Measurements from ENCODE around the gene SWI5.

DNA sequence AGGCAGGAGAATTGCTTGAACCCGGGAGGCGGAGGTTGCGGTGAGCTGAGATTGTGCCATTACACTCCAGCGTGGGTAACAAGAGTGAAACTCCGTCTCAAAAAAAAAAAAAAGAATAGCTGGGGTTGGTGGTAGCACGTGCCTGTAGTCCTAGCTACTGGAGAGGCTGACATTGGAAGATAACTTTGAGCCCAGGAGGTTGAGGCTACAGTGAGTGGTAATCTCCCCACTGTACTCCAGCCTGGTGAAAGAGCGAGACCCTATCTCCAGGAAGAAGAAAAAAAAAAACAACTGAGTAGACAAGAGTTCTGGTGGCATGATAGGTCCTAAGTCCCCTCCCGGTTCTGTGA lies 26.5 kb upstream of the SWI5 start:
- TF ChIP-seq ZFP3 (CRISPR knock-in tag; IDR thresholded peaks at IDR 0.05) = no peak
- no peak for TF ChIP-seq TCF4 (CRISPR knock-in tag; IDR thresholded peaks at IDR 0.05; ENCODE audit: borderline replicate concordance)
- no peak for TF ChIP-seq ZNF70 (CRISPR knock-in tag; IDR thresholded peaks at IDR 0.05)
- TF ChIP-seq ZNF8 (CRISPR knock-in tag; IDR thresholded peaks at IDR 0.05) = no peak
- no peak for TF ChIP-seq ESRRG (CRISPR knock-in tag; IDR thresholded peaks at IDR 0.05)
- TF ChIP-seq RARB (CRISPR knock-in tag; IDR thresholded peaks at IDR 0.05) = no peak
- no peak for TF ChIP-seq ZNF565 (CRISPR knock-in tag; conservative IDR thresholded peaks at IDR 0.05; ENCODE audit: low read depth)
- TF ChIP-seq, protein P1, sequence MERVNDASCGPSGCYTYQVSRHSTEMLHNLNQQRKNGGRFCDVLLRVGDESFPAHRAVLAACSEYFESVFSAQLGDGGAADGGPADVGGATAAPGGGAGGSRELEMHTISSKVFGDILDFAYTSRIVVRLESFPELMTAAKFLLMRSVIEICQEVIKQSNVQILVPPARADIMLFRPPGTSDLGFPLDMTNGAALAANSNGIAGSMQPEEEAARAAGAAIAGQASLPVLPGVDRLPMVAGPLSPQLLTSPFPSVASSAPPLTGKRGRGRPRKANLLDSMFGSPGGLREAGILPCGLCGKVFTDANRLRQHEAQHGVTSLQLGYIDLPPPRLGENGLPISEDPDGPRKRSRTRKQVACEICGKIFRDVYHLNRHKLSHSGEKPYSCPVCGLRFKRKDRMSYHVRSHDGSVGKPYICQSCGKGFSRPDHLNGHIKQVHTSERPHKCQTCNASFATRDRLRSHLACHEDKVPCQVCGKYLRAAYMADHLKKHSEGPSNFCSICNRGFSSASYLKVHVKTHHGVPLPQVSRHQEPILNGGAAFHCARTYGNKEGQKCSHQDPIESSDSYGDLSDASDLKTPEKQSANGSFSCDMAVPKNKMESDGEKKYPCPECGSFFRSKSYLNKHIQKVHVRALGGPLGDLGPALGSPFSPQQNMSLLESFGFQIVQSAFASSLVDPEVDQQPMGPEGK (CRISPR knock-in tag; IDR thresholded peaks at IDR 0.05; ENCODE audit: borderline replicate concordance) = no peak
- no peak for TF ChIP-seq TOX (CRISPR knock-in tag; IDR thresholded peaks at IDR 0.05; ENCODE audit: borderline replicate concordance)
- TF ChIP-seq ARNTL (CRISPR knock-in tag; IDR thresholded peaks at IDR 0.05; ENCODE audit: borderline replicate concordance, low read depth) = no peak
- no peak for TF ChIP-seq GLIS3 (CRISPR knock-in tag; IDR thresholded peaks at IDR 0.05)

Measured in SK-N-SH treated with all-trans-retinoic acid at 6 μM for 48 hours (cell line).